Activated CD4-positive, alpha-beta T cell treated with anti-CD3 and anti-CD28 coated beads, Interleukin-2, amount 50 U/mL, for 4 hours (primary cell): Measurements from ENCODE around the gene TMCC1.
"Not testable (repeated sequence)": the region's sequence is repeated elsewhere in the genome, so short reads cannot be mapped to it uniquely, and the experiment has no call there.

Source experiments
- DNase-seq, 2 experiments: peaks; one replicate each; pipeline ENCODE4 v3.0.0-alpha.2; 2020

TMCC1 gene

DNA sequence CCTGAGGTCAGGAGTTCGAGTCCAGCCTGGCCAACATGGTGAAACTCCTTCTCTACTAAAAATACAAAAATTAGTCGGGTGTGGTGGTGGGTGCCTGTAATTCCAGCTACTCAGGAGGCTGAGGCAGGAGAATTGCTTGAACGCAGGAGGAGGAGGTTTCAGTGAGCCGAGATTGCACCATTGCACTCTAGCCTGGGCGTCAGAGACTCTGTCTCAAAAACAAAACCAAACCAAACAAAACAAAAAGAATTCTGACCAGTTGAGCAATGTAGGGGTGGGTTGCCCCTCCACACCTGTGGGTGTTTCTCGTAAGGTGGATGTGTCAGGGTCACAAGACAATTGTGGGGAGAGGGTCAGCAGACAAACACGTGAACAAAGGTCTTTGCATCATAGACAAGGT lies 252.5 kb downstream of the TMCC1 start:
- not testable (repeated sequence) for DNase-seq

DNA sequence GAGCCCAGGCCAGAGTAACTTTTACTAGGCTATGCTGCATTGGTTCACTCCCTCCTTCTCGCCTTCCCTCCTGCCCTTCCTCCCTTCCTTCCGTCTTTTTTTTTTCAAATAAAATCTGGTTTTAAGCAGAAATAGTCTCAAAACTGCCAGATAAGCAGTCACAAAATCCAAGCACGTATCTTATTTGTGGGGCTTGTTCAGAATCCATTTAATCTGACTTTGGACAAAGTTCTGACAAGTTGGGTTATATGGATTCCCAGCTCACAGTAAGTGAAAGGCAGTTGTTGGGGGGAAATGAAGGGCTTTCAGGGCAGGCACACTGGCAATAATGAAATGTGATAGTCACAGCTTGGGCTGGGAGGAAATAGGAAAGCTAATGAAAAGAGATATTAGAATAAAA lies 255.0 kb downstream of the TMCC1 start:
- DNase-seq: no peak

DNA sequence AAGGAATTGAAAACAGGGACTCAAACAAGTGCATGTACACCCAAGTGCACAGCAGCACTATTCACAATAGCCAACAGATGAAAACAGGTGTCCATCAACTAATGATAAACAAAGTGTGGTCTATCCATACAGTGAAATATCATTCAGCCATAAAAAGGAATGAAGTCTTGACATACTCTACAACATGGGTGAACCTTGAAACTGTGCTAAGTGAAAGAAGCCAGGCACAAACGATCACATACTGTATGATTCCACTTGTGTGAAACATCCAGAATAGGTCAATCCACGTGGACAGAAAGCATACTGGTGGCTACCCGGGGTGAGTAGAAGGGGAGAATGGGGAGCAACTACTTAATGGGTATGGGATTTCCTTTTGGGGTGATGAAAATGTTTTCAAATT lies 257.4 kb downstream of the TMCC1 start:
- DNase-seq: no peak

DNA sequence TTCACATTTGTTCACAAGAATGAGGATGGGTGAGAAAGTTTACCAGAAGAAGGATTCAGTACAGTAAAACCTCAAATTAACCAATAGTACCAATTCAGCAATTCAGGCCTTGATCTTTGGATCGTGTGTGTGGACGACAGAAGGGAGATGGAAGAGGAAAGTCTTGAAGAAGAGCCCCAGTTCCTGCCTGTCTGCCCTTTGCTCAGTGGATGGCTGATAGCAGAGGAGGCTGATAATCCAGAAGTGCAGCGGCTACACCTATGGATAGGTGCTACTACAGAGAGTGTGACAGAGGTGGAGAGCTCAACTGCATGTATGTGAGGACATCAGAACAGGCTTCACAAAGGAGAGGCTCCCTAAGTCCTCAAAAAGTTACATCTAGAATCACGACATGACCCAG lies 257.9 kb downstream of the TMCC1 start:
- no peak for DNase-seq

DNA sequence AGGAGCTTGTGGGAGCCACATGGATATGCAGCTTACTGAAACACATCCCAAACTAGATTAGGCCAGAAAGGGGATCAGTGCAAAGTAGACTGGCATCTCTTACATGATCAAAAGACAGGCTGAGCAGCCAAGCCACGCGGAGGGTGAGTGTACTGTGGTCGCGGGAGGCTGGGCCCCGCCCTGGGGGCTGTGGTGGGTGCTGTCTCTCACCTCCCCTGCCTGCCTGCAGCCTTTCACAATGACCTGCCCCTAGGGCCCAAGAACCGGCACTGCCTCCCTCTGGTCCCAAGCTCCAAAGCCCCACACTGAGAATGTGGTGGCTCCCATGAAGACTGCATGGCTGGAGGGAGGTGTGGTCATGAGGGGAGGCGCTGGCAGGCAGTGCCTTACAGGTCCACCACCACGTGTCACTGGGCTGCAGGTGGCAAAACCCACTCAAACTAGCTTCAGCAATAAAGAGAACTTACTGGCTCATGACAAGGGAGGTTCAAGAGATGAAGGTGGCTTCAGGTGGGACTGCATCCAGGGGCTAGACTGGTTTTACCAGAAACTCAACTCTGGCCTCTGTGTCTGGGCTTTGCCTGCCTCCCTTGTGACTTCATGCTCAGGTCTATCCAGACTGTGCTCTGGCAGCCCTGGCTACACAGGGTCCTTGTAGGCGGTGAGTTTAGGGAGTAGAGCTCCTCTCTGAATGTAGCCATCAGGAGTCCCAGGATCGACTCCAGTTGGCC lies 259.6 kb downstream of the TMCC1 start:
- DNase-seq: no peak

DNA sequence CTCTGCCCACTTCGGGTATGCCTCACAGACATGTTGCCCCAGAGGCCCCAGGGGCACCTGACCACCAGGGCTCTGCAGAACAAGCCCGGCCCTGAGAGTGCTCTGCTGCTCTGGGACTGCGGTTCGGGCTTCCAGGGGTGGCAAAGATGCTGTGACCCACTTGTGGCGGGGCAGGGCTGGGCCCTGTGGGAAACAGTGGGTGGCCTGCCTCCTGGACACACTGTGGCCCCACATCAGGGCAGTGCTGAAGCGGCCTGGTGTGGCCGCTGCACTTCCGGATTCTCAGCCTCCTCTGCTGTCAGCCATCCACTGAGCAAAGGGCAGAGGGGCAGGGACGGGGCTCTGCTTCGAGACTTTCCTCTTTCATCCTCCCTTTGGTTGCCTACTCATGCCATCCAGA lies 260.5 kb downstream of the TMCC1 start:
- DNase-seq: no peak

DNA sequence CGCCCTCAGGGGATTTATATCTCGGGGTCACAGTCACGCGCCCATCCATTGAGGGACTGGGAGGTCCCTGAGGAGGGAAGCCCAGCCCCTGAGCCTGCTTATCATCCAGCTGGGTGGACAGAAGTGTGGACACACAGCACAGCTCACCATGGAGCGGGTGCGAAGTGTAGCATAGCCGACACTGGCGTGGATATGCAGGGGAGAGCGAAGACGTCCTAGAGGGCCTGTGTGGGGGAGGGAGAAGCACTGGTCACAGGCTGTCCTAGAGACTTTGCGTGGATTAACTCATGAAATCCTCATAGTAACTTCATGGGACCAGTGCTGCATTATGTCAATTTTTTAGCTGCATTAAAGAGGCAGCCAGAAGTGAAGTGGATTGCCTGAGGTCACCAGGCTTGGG lies 261.0 kb downstream of the TMCC1 start:
- no peak for DNase-seq

DNA sequence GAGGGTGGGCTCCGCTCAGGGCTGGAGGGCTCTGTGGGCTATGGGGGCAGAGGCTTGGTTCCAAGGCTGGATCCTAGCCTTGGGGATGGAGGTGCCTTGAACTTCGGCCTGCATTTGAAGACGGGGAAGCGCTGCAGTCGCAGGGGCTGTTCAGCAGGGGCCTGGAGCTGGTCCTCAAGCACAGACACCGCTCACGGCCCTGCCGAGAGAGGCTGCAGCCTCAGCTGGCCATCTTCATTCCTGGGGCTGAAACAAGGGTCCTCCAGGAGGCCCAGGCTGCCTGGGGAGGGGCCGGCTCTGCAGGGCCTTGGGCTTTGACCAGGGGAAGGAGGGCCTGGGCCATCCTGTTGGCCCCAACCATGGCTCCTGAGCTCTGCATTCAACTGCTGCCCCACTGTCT lies 261.5 kb downstream of the TMCC1 start:
- no peak for DNase-seq

DNA sequence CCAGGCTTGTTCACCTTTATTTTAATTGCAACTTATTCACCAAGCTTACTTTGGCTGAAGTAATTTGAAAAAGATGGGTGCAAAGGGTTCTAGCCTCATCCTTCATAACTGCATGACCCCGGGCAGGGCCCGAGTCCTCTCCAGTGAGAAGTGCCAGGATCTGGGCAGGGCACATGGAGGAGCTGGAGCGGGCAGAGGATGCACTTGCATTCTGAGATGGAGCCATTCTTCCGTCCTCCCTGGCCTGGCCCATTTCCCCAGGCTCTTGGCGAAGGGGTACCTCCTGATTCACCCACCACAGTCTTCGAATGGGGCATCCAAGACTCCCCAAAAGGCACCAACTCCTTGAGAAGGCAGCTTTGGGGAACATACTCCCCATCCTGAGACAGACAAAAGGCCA lies 264.5 kb downstream of the TMCC1 start:
- DNase-seq: no peak

DNA sequence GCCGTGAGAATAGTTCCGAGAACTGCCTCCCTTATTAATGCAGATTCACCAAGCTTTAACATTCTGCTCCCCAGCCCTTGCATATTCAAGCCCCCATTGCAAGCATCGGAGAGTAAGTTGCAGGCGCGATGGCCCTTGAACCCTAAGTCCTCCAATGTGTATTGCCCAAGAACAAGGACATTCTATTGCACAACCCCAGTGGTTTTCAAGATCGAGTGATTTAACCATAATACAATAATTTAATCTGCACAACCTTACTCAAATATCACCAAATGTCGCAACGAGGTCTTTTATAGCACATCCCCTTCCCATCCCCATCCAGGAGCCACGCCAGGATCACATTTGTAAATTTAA lies 265.4 kb downstream of the TMCC1 start:
- no peak for DNase-seq

DNA sequence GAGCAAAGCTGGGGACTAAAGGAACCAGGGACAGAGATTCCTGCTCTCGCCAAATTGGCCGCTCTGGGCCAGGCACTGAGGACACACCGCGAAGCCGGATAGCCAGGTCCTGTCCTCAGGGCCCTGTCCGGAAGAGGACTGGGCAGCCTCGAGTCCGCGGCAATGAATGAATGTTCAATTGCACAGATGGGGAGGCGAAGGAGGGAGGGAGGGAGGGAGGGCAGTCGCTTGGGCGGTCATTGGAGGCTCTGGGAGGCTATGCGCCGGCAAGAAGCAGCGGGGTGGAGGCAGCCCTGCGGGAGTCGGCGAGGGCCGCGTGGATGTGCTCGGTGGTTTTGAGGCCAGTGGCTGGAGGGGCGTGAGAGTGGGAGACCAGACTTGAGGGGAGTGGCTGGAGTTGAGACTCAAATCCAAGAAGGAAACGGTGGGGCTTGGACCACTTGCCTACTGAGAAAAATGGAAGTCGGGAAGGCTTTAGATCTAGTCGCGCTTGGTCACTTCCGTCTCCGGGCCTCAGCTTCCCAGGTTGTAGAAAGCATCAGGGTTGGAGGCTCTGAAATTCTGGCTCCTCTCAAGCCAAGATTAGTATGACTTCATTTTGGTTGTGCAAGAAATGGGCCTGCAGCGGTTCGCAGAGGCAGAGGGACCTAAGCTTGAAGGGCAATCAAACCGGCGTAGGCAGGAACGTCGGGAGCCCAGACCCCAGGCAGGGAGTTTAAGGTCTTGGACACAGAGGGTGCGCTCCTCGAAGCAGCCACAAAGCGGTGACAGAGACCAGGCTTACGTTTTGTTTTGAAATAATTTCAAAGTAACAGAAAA lies 266.0 kb downstream of the TMCC1 start:
- peak; percentile 61 to 62 for DNase-seq

DNA sequence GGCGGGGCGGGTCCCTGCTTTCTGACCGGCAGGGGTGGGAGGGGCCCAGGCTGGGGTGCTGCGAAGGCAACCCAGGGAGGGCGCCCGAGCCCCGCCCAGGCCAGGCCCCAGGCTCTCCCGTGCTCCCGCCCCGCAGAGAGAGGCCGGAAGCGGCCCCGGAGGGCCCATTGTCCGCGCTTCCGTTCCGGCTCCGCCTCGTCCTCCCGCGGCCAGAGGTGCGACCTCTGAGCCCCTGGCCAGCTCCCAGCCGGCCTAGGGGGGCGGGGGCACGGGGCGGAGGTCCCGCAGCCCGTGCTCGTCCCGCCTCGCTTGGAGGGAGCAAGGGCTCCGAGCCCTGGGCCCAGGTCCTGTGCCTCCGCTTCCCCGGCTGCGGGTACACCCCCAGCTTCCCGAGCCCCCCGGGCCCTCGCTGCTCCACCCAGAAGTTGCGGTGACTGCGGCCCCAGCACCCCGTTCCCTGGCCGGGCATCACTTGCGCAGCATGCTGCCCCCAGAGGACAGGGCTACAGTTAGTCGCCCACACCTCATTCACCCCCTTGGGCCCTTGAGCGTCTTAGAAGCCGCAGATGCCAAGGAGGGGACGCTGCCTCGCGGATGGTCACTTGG lies 266.7 kb downstream of the TMCC1 start:
- DNase-seq: no peak

DNA sequence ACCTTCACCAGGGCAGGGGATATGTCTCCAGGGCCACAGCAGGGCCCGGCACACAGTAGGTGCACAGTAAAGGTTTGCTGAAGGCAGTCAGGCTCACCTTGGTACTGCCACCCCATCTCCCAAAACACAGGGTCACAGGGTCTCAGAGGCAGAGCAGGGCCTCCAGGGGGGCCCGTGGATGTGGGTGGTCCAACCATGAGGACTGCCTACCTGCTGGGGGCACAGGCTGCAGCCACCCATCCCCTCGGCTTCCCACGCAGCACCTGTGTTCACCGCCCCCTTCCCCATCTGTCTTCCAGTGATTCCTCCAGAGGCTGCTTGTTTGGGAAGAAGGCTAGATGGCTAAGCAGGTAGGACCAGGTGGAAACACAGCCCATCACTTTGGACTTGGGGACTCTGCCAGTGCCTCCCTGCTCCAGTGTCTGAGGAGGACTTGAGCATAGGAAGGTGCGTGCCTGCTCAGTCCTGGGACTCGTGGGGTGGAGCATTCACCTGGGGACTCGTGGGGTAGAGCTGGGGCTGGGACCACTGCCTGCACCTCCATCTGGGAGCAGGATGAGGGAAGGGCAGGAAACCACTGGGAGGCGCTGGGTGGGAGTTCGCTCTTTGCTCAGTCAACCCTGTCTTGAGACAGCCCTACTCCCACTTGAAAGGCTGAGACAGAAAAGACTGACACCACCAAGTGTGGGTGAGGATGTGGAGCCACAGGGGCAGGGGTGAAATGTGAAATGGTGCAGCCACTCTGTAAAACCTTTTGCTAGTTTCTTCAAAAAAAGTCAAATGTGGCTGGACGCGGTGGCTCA lies 268.2 kb downstream of the TMCC1 start:
- DNase-seq: no peak

DNA sequence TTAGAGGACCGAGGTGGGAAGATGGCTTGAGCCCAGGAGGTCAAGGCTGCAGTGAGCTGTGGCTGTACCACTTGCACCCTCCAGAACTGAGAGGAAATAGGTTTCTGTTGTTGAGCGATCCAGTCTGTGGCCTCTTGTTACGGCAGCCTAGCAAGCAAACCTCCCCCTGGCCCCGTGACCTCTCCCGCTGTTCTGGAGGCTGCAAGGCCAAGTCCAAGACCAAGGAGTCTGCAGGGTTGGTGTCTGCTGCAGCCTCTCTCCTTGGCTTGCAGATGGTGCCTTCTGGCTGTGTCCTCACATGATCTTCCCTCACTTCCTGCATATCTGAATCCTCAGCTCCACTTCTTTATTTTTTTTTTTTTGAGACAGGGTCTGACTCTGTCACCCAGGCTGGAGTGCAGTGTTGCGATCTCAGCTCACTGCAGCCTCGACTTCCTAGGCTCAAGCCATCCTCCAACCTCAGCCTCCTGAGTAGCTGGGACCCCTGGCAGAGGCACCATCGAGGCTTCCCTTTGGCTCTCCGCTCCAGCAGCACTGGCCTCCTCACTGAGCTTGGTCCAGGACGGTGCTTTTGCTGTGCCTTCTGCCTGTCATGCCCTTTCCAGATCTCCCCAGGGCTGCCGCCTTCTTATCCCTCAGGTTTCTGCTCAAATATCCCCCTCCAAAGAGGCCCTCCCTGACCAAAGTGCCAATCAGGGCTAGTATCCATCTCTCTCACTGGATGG lies 269.0 kb downstream of the TMCC1 start:
- no peak for DNase-seq

DNA sequence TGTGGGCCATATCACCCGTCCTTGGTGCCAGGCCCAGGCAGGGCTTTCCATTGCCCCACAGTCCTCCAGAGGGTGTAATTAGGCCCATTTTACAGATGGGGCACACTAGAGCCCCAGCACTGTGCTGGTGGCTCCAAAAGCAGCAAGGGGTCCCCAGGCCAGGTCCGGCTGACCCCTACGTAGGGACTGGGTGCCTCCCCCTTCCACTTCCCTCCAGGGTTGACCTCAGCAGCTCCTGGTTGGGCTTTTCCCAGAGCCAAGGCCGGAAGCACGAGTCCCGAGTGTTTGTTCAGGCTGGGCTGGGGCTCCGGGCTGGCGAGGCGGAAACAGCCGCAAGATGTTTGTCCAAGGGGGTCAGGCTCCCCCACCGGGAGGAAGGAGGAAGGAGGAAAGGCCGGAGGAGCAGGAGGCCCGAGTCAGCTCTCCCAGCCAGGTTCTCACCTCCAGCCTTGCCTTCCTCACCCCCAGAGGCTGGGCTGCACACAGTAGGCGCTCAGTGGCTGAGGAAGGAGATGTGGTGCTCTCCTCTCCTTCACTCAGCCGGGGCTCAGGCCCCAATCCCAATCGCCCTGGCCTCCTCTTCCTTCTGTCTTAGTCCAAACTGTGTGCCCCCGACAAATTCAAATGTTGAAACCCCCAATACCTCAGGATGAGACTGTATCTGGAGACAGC lies 269.9 kb downstream of the TMCC1 start:
- DNase-seq: no peak

DNA sequence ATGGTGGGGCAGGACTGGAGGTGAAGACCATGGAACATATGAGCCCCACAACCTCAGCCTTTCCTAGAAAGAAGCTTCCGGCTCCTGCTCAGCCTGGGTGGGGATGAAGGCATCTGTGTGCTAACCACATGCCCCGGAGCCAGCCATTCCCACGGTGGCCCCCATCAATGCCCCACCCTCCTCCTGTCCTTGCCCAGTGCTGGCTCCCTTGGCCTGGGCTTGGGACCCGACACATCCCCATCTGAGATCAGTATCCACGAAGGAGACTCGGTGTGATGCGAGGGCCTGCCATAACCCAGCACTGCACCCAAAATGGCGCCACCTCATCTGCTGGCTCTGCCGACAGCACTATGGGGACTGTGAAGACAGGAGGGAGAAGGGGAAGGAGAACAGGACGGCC lies 270.6 kb downstream of the TMCC1 start:
- no peak for DNase-seq

DNA sequence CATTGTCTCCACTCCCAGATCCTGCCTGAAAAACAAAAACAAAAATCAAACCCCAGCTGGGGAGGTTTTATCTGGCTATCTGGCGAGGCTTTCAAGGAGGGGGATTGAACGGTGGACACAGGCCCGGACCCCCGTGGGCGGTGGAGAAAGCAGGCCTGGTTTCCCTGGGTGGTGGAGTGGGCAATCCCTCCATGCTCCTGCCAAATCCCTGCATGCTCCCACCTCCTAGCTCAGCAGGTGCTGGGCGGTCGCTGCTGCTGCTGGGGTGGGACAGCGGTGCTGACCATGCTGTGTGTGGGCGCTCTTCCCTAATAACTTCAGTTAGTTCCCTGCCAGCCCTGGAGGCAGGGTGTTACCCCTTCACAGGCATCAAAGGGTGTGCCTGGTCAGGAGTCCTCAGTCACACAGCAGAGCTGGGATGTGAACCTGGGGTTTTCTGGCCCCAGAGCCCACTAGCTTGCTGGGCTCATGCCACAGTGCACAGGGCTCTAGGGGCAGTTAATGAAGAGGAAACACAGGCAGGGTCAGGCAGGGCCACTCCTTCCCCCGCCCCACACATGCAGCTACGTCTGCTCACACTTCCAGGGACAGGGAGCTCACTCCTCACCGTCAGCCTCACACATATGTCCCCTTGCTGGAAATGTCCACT lies 271.2 kb downstream of the TMCC1 start:
- no peak for DNase-seq

DNA sequence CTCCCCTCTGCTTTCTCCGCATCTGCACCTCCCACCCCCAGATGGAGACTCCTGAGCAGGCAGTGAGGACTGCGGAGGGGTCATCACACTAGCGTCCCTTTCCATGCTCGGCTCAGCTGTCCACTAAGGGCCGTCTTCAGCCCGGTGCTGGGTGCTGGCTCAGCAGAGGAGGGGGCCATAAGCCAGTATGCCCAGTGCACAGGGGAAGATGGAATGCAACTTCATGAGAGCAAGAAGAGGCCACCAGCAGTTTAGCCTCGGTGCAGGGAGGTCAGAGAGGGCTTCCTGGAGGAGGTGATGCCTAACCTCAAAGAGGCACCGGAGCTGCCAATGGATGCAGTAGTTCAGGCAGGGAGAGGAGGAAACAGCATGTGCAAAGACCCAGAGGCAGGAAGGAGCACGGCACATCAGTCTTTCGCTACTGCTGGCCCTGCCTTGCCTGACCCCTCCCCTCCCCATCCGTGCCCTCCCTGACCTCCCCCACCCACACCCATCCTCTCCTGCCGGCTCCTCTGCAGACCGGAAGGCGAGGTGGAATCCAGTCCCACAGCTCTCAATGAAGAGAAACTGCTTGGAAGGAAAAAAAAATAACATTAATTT lies 271.8 kb downstream of the TMCC1 start:
- no peak for DNase-seq

DNA sequence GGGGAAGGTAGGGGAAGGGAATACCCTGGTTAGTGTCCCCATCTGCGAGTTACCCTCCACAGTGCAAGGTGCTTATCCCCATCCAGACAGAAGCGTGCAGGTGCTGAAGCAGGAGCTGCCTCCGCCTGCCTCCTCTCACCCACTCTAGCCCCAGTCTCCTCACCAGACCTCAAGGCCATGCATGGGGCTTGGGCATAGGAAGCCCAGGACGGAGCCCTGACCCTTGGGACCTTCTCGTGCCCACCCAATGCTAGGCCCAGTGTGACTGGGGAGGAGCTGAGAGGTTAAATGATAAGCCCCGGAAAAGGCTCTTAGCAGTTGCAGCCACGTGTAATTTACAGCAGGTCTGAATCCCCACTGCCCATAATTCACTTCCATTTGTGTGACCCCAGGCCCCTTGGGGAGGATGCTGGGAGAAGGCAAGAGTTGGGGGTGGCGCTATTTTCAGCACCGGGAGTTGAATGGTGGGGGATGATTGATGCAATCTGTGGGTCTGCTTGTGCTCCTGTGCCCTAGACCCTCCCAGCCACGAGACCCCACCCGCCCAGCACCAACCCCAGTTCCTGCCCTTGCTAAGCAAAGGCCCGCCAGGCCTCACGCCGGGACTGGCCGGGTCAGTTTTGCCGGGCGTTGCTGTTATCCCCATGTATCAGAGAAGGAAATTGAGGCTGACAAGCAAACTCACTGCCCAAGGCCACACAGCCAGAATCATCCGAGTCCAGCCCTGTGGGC lies 272.5 kb downstream of the TMCC1 start:
- no peak for DNase-seq

DNA sequence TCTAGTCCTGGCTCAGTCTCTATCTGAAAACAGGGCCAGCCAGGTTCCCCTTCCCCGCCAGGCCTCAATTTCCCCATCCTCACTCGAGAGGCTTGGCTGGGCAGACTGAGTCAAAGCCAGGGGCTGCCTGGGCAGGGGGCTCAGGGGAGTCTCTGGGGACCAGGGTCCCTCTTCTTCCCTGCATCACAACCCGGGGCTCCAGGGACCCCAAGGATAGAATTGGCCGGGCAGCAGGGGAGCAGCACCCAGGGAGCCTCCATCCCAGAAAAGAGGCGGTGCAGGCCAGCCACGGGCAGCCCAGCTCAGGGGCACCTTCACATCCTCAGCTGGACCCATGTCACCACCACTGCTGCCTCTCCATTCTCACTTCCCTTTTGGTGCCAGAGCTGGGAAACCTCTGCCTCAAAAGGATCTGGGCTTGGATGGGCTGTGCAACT lies 273.8 kb downstream of the TMCC1 start:
- no peak for DNase-seq
